Mesodermal cell (in vitro differentiated cells): ENCODE measurements around the gene GALNT15. TPM values are rescaled to one million over a fixed set of nuclear protein-coding genes. Genes with fewer than 3 reads are reported as not detected.

ENCODE experiments used
- H3K27ac ChIP-seq: 2 replicates; pipeline ENCODE4 v1.7.0; 2013; ENCODE audit warnings: mild to moderate bottlenecking, low read depth, low read length, moderate library complexity; ENCODE audit not compliant: severe bottlenecking
- H3K36me3 ChIP-seq: 2 replicates; pipeline ENCODE4 v1.7.1; 2013; ENCODE audit warnings: mild to moderate bottlenecking, low read length, moderate library complexity; ENCODE audit not compliant: control insufficient read depth, insufficient read depth
- H3K4me1 ChIP-seq: one replicate; pipeline ENCODE4 v1.7.1; 2013; ENCODE audit warnings: mild to moderate bottlenecking, low read length; ENCODE audit not compliant: insufficient read depth, control insufficient read depth, poor library complexity, severe bottlenecking
- H3K4me3 ChIP-seq: 2 replicates; pipeline ENCODE4 v1.7.0; 2013; ENCODE audit warnings: low read length, control low read depth, mild to moderate bottlenecking; ENCODE audit not compliant: insufficient read depth, poor library complexity, severe bottlenecking; ENCODE audit errors: extremely low read depth
- H3K9me3 ChIP-seq: 2 replicates; pipeline ENCODE4 v1.7.1; 2013; ENCODE audit warnings: mild to moderate bottlenecking, low read length, moderate library complexity; ENCODE audit not compliant: control insufficient read depth
- WGBS, 2 experiments: methylation state at CpG; one replicate each; pipeline ENCODE4 v1.1.5; 2013; ENCODE audit warnings: missing lambda C conversion rate in 2 of 2; ENCODE audit not compliant: insufficient coverage in 2 of 2; 5-methylcytosine and 5-hydroxymethylcytosine counted together
- polyA plus RNA-seq, 2 experiments: library from polyadenylated mRNA; stranded (reverse); fragments of 50-300 nt; gene quantifications; one replicate each; pipeline ENCODE4 v1.2.3, GENCODE V29; 2013

GALNT15 gene, protein sequence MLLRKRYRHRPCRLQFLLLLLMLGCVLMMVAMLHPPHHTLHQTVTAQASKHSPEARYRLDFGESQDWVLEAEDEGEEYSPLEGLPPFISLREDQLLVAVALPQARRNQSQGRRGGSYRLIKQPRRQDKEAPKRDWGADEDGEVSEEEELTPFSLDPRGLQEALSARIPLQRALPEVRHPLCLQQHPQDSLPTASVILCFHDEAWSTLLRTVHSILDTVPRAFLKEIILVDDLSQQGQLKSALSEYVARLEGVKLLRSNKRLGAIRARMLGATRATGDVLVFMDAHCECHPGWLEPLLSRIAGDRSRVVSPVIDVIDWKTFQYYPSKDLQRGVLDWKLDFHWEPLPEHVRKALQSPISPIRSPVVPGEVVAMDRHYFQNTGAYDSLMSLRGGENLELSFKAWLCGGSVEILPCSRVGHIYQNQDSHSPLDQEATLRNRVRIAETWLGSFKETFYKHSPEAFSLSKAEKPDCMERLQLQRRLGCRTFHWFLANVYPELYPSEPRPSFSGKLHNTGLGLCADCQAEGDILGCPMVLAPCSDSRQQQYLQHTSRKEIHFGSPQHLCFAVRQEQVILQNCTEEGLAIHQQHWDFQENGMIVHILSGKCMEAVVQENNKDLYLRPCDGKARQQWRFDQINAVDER
- polyA plus RNA-seq (2013, experiment 1 of 2) = not detected
- 0.30 TPM for polyA plus RNA-seq (2013, experiment 2 of 2)

- WGBS, 2 experiments = 61 to 64% methylated on average over 6 to 7 of the region's 8 CpGs
- H3K9me3 ChIP-seq = no peaks in the 10 kb centered on the region
- H3K4me3 ChIP-seq = no peak within 1 kb of the TSS
- H3K36me3 ChIP-seq = no peaks in the 10 kb centered on the region
- peaks cover 3% of the 10 kb centered on the region for H3K4me1 ChIP-seq
- no peak within 1 kb of the TSS for H3K27ac ChIP-seq
Observed at GRCh38 chr3:16174389-16174788, at the start of gene GALNT15. Gene GALNT15 (plus strand): TSS chr3:16174680. CDS start chr3:16175152, 472 bp downstream.

GRCh38 chr3:16126634-16127033 is 47.8 kb upstream of the GALNT15 start:
- 95% methylated on average over 7 of the region's 8 CpGs for WGBS, 2 experiments
- Histone ChIP-seq H3K4me1 (no peaks in the 10 kb centered on the region), H3K4me3 (no peak overlapping the region), H3K9me3 (no peaks in the 10 kb centered on the region), H3K27ac (no peak overlapping the region), H3K36me3 (no peaks in the 10 kb centered on the region)

- Histone ChIP-seq H3K4me1 (no peaks in the 10 kb centered on the region), H3K9me3 (no peaks in the 10 kb centered on the region), H3K27ac (no peak overlapping the region), H3K4me3 (no peak overlapping the region), H3K36me3 (no peaks in the 10 kb centered on the region)
- 94 to 97% methylated on average over 8 of the region's 8 CpGs for WGBS, 2 experiments
Observed at GRCh38 chr3:16127249-16127648, 47.2 kb upstream of the GALNT15 start.

- WGBS, 2 experiments = 57 to 72% methylated on average over 1 to 4 of the region's 4 CpGs
- Histone ChIP-seq H3K27ac (no peak overlapping the region), H3K9me3 (no peaks in the 10 kb centered on the region), H3K4me1 (no peaks in the 10 kb centered on the region), H3K4me3 (no peak overlapping the region), H3K36me3 (no peaks in the 10 kb centered on the region)
Observed at GRCh38 chr3:16130066-16130465, 44.4 kb upstream of the GALNT15 start.

DNA sequence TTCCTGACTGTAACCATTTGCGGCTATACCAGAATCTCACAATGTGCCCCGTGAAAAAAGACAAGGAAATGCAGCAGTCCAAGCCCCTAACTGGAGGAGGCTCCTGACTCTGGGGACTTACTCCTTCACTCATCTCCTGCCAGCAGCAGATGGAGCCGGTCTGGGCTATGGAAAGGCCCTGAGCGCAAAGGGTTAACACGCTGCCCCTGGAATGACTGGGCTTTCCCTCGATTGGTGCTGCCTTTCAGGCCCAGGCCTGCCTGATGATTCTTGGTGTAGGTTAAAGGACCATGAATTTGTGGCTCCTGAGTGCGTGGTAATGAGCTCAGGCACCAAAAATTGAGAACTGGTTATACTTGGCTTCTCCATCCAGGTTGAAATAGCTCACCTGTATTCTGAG is 42.3 kb upstream of the GALNT15 start:
- H3K4me1 ChIP-seq = no peaks in the 10 kb centered on the region
- H3K9me3 ChIP-seq = peaks cover under 1% of the 10 kb centered on the region
- H3K27ac ChIP-seq = no peak overlapping the region
- WGBS, 2 experiments = 80% methylated on average over 7 of the region's 7 CpGs
- no peaks in the 10 kb centered on the region for H3K36me3 ChIP-seq
- no peak overlapping the region for H3K4me3 ChIP-seq

- Histone ChIP-seq H3K4me3 (no peak overlapping the region), H3K9me3 (peaks cover 3% of the 10 kb centered on the region), H3K27ac (no peak overlapping the region), H3K4me1 (no peaks in the 10 kb centered on the region), H3K36me3 (no peaks in the 10 kb centered on the region)
- WGBS, 2 experiments = 100% methylated on average over 2 of the region's 3 CpGs; no CpG with 5 or more reads in 1 of the 2 experiments
Observed at GRCh38 chr3:16132928-16133327, 41.6 kb upstream of the GALNT15 start.

GRCh38 chr3:16134173-16134928 is 40.1 kb upstream of the GALNT15 start:
- H3K9me3 ChIP-seq = peaks cover 3% of the 10 kb centered on the region
- no peak overlapping the region for H3K4me3 ChIP-seq

DNA sequence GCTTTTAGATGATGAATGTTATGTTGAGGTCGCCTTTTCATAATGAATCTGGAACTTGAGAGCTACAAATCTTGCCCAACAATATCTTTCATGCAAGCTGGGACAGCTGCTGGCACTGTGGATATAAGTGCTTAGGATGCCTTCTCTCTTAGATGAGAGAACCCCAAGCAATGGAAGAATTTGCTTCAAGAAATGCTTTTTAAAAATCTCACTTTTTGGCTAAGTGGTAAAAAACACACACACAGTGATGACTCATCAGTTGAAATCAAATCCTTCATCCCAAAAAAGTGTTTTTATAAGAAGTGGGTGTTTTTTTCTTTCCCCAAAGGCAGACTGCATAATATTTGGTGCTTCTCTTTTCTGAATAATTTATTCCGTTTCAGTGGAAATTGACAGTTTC is 38.4 kb upstream of the GALNT15 start:
- Histone ChIP-seq H3K9me3 (peaks cover 3% of the 10 kb centered on the region), H3K4me1 (no peaks in the 10 kb centered on the region), H3K4me3 (no peak overlapping the region), H3K27ac (no peak overlapping the region), H3K36me3 (no peaks in the 10 kb centered on the region)
- 92% methylated on average over 1 of the region's 2 CpGs; no CpG with 5 or more reads in 1 of the 2 experiments for WGBS, 2 experiments

More at GRCh38 chr3:16134173-16134928, 40.1 kb upstream of the GALNT15 start:
- no peaks in the 10 kb centered on the region for H3K4me1 ChIP-seq
- 89 to 96% methylated on average over 1 to 3 of the region's 6 CpGs for WGBS, 2 experiments
- H3K36me3 ChIP-seq = no peaks in the 10 kb centered on the region
- H3K27ac ChIP-seq = no peak overlapping the region

- peaks cover 3% of the 10 kb centered on the region for H3K9me3 ChIP-seq
- 67% methylated on average over 1 of the region's 1 CpG; no CpG with 5 or more reads in 1 of the 2 experiments for WGBS, 2 experiments
- H3K4me1 ChIP-seq = no peaks in the 10 kb centered on the region
- no peak overlapping the region for H3K4me3 ChIP-seq
- no peak overlapping the region for H3K27ac ChIP-seq
- no peaks in the 10 kb centered on the region for H3K36me3 ChIP-seq
Observed at GRCh38 chr3:16137044-16137443, 37.4 kb upstream of the GALNT15 start.

DNA sequence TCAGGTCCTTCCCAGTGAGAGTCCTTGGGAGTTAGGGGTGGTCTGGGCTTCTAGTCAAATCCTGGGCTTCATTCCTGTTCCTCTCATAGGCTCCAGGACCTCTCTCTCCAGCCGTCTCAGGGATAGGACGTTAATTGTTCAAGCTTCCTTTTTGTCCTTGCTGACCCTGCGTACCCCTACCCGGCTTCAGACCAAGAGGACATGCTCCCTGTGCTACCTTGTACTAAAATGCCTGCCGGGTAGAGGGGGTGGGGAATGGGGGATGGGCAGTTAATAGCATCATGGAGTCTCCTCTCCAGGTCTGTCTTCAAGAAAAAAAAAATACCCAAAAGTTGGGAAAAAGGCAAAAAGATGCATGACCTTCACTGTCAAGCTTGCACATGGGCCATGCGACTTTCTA is 36.5 kb upstream of the GALNT15 start:
- Histone ChIP-seq H3K9me3 (peaks cover 8% of the 10 kb centered on the region), H3K36me3 (no peaks in the 10 kb centered on the region), H3K4me1 (no peaks in the 10 kb centered on the region)

More for the DNA sequence above, 36.5 kb upstream of the GALNT15 start:
- no peak overlapping the region for H3K4me3 ChIP-seq
- 87 to 100% methylated on average over 1 to 6 of the region's 6 CpGs for WGBS, 2 experiments
- no peak overlapping the region for H3K27ac ChIP-seq
